HCT116 (cell line): ENCODE results near the gene TAF11L3. TPM values are rescaled to one million over a fixed set of nuclear protein-coding genes. Genes with fewer than 3 reads are reported as not detected.
"Not testable (repeated sequence)": the region's sequence is repeated elsewhere in the genome, so short reads cannot be mapped to it uniquely, and the experiment has no call there.

Source experiments
- ATAC-seq: fragments of 200-7000 bp; cut with Tn5 transposase; 2 replicates; pipeline ENCODE4 v1.9.1; 2020; ENCODE audit warnings: mild to moderate bottlenecking, moderate library complexity
- BruUV-seq: library from RNA; stranded (reverse); fragments of 400-500 nt; replicated peaks from 2 replicates; lab custom pipeline; 2021; lab: Mats Ljungman, UMichigan
- CTCF ChIA-PET: fragments of 300-600 bp; sonication (Branson Sonifier 250); formaldehyde crosslinking; loops from one replicate; lab custom pipeline; 2021; ENCODE audit warnings: antibody characterized with exemption; lab: Charles Lee
- POLR2A ChIA-PET: fragments of 300-600, 350-600 bp; sonication (Branson Sonifier 250); formaldehyde crosslinking; loops from one replicate; lab custom pipeline; 2021; ENCODE audit warnings: antibody characterized with exemption; lab: Charles Lee
- RAD21 ChIA-PET, 2 experiments: fragments of 300-600 bp; sonication (Branson Sonifier 250); formaldehyde crosslinking; loops; one replicate each; lab custom pipeline; 2023; ENCODE audit warnings: low total read pairs in 2 of 2; ENCODE audit not compliant: uncharacterized antibody in 2 of 2, unreplicated experiment in 2 of 2, low non-redundant PET in 1 of 2; lab: Charles Lee
- DNase-seq: peaks from one replicate; pipeline ENCODE4 v3.0.0-alpha.2; 2010; ENCODE audit warnings: low read depth, low spot score
- H2AFZ ChIP-seq: fragments of 200-600 bp; shearing (Covaris generic), sonication (generic); 2 replicates; pipeline ENCODE4 v1.6.1; 2017; ENCODE audit warnings: low read depth, mixed run types, mixed read lengths, antibody characterized with exemption, low read length; ENCODE audit not compliant: poor library complexity, severe bottlenecking
- H3K27ac ChIP-seq: 2 replicates; pipeline ENCODE4 v1.5.1; 2012; ENCODE audit warnings: low read depth, low read length
- H3K27me3 ChIP-seq: fragments of 200-600 bp; sonication (generic); 2 replicates; pipeline ENCODE4 v1.6.1; 2016; ENCODE audit warnings: mixed run types, low read length, mixed read lengths; ENCODE audit not compliant: insufficient read depth
- H3K36me3 ChIP-seq, 2 experiments: fragments of 200-500 bp in 1 of 2; fragments of 200-600 bp in 1 of 2; sonication (Bioruptor generic) in 1 of 2; sonication (generic) in 1 of 2; 2 replicates each; pipeline versions ENCODE4 v1.5.1 to v1.6.1; 2014 to 2016; ENCODE audit warnings: low read length in 2 of 2, inconsistent platforms in 1 of 2, mixed read lengths in 1 of 2, mixed run types in 1 of 2; ENCODE audit not compliant: insufficient read depth in 2 of 2, control insufficient read depth in 1 of 2
- H3K4me1 ChIP-seq, 2 experiments: fragments of 200-600 bp in 1 of 2; sonication (generic) in 1 of 2; 2 replicates each; pipeline versions ENCODE4 v1.5.1 to v1.6.1; 2012 to 2017; ENCODE audit warnings: low read length in 2 of 2, inconsistent platforms in 1 of 2, mild to moderate bottlenecking in 1 of 2, mixed read lengths in 1 of 2, mixed run types in 1 of 2, moderate library complexity in 1 of 2; ENCODE audit not compliant: insufficient read depth in 2 of 2, control insufficient read depth in 1 of 2
- H3K4me2 ChIP-seq: fragments of 200-600 bp; sonication (generic); 2 replicates; pipeline ENCODE4 v1.6.1; 2017; ENCODE audit warnings: mixed run types, low read length, mixed read lengths
- H3K4me3 ChIP-seq, 2 experiments: fragments of 200-600 bp in 1 of 2; sonication (generic) in 1 of 2; replicated peaks in 1 of 2; 2 replicates each; pipeline ENCODE4 v1.5.1; 2011 to 2016; ENCODE audit warnings: low read length in 2 of 2, control low read depth in 1 of 2, low read depth in 1 of 2, mild to moderate bottlenecking in 1 of 2, mixed read lengths in 1 of 2, mixed run types in 1 of 2
- H3K79me2 ChIP-seq: fragments of 200-600 bp; sonication (generic); 2 replicates; pipeline ENCODE4 v1.6.1; 2017; ENCODE audit warnings: mild to moderate bottlenecking, mixed run types, low read length, moderate library complexity, mixed read lengths; ENCODE audit not compliant: insufficient read depth
- H3K9ac ChIP-seq: fragments of 200-600 bp; sonication (generic); 2 replicates; pipeline ENCODE4 v1.6.1; 2016; ENCODE audit warnings: low read length, mixed read lengths
- H3K9me2 ChIP-seq: fragments of 200-600 bp; sonication (generic), shearing (Covaris generic); 2 replicates; pipeline ENCODE4 v1.6.1; 2017; ENCODE audit warnings: mixed run types, mild to moderate bottlenecking, moderate library complexity; ENCODE audit not compliant: insufficient read depth
- H3K9me3 ChIP-seq, 2 experiments: fragments of 200-500 bp in 1 of 2; fragments of 200-600 bp in 1 of 2; sonication (Bioruptor generic) in 1 of 2; sonication (generic) in 1 of 2; 2 replicates each; pipeline ENCODE4 v1.6.1; 2014 to 2017; ENCODE audit warnings: low read length in 2 of 2, mixed read lengths in 2 of 2, inconsistent platforms in 1 of 2, low read depth in 1 of 2, mild to moderate bottlenecking in 1 of 2, mixed run types in 1 of 2, moderate library complexity in 1 of 2; ENCODE audit not compliant: control insufficient read depth in 1 of 2, insufficient read depth in 1 of 2
- H4K20me1 ChIP-seq: fragments of 200-600 bp; sonication (generic), shearing (Covaris generic); 2 replicates; pipeline ENCODE4 v1.6.1; 2017; ENCODE audit warnings: mixed run types, mild to moderate bottlenecking, moderate library complexity; ENCODE audit not compliant: insufficient read depth
- CBX3 ChIP-seq: IDR thresholded peaks from 2 replicates; pipeline ENCODE4 v1.6.1; 2012; ENCODE audit warnings: low read depth
- CEBPB ChIP-seq: IDR thresholded peaks from 2 replicates; pipeline ENCODE4 v1.6.1; 2012; ENCODE audit warnings: low read depth
- ELF1 ChIP-seq: IDR thresholded peaks from 2 replicates; pipeline ENCODE4 v1.6.1; 2012; ENCODE audit warnings: low read depth, borderline replicate concordance
- EZH2 ChIP-seq: fragments of 200-600 bp; sonication (generic); IDR thresholded peaks from 2 replicates; pipeline ENCODE4 v1.6.1; 2017; ENCODE audit warnings: antibody characterized with exemption, mixed run types
- EZH2phosphoT487 ChIP-seq: fragments of 200-600 bp; IDR thresholded peaks from 2 replicates; pipeline ENCODE4 v1.6.1; 2018; ENCODE audit warnings: antibody characterized with exemption, borderline replicate concordance
- JUND ChIP-seq: IDR thresholded peaks from 2 replicates; pipeline ENCODE4 v1.6.1; 2012
- RAD21 ChIP-seq: IDR thresholded peaks from 2 replicates; pipeline ENCODE4 v1.6.1; 2012; ENCODE audit warnings: low read depth, mild to moderate bottlenecking
- SRF ChIP-seq: IDR thresholded peaks from 2 replicates; pipeline ENCODE4 v1.6.1; 2012; ENCODE audit warnings: low read depth
- ZFX ChIP-seq: fragments of 450-650 bp; IDR thresholded peaks from 2 replicates; pipeline ENCODE4 v1.6.1; 2017
- ZNF274 ChIP-seq: fragments of 200-500 bp; sonication (Bioruptor generic); IDR thresholded peaks from 2 replicates; pipeline ENCODE4 v1.6.1; 2014; ENCODE audit warnings: mild to moderate bottlenecking, low read depth, low read length, inconsistent platforms
- intact Hi-C: fragments of 100-400 bp; cut with micrococcal nuclease; formaldehyde crosslinking; loops from 2 replicates; pipeline ENCODE4 v1.10.0; 2022
- total RNA-seq: library from RNA; stranded (reverse); gene quantifications from one replicate; pipeline ENCODE4 v1.2.1, GENCODE V29; 2021; ENCODE audit not compliant: unreplicated experiment
- TF ChIP-seq, protein P1 (sequence below): IDR thresholded peaks from 2 replicates; pipeline ENCODE4 v1.6.1; 2012; ENCODE audit warnings: low read depth
- TF ChIP-seq, protein P2 (sequence below), 3 experiments: fragments of 200-600 bp in 1 of 3; sonication (generic) in 1 of 3; IDR thresholded peaks in 2 of 3; conservative IDR thresholded peaks in 1 of 3; 2 replicates each; pipeline ENCODE4 v1.5.1; 2012 to 2017; ENCODE audit warnings: low read depth in 2 of 3, low read length in 2 of 3, antibody characterized with exemption in 1 of 3, borderline replicate concordance in 1 of 3, control low read depth in 1 of 3, mild to moderate bottlenecking in 1 of 3, mixed read lengths in 1 of 3, mixed run types in 1 of 3, moderate library complexity in 1 of 3; ENCODE audit not compliant: insufficient read depth in 1 of 3

Gene TAF11L3
- total RNA-seq, 1 experiment from 2014 or later = not detected

DNA sequence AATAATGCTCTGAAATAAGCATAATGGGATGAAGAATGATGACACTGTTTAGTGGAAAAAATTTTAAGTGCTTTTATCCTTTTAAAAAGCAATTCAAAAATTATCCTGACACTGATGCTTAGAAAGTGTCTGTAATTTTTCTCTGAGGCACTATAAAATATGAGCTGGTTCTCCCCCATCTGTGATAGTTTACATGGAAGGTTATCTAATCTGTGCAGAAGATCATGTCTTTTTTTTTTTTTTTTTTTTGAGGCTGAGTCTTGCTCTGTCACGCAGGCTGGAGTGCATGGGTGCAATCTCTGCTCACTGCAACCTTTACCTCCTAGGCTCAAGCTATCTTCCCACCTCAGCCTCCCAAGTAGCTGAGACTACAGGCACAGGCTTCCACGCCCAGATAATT is 35.4 kb upstream of the TAF11L3 start:
- POLR2A ChIA-PET = no interaction called here

DNA sequence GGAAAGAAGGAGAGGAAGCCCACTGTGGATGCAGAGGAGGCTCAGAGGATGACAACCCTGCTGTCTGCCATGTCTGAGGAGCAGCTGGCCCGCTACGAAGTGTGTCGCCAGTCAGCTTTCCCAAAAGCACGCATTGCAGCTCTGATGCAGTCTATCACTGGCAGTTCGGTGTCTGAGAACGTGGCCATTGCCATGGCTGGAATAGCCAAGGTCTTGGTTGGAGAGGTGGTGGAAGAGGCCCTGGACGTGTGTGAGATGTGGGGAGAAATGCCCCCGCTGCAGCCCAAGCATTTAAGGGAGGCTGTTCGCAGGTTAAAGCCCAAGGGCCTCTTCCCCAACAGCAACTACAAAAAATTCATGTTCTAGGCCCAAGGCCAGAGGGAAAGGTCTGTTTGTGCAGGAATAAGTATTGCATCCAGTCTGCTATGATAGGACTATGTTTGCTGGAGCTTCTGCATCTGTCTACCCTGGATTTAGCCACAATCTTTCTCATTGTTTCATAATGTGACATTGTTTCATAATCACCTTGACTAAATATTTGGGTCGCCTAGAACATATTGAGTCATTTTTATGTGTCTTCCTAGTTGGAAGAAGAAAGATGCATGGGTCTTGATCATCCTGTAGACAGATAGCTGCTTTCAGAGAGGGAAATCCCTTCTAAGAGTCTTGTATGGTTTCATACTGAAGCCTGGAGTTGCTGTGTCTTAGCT is 31.5 kb upstream of the TAF11L3 start:
- H3K36me3 ChIP-seq, H3K9me2 ChIP-seq, H3K4me1 ChIP-seq, H3K4me2 ChIP-seq, H3K9ac ChIP-seq, H2AFZ ChIP-seq, DNase-seq, H4K20me1 ChIP-seq, CTCF ChIA-PET, H3K4me3 ChIP-seq, H3K9me3 ChIP-seq, POLR2A ChIA-PET, ATAC-seq, intact Hi-C loops, H3K79me2 ChIP-seq, BruUV-seq, RAD21 ChIA-PET, H3K27me3 ChIP-seq, H3K27ac ChIP-seq: not testable (repeated sequence)

More for the DNA sequence above, 35.4 kb upstream of the TAF11L3 start:
- DNase-seq (no peak), ATAC-seq (no peak)
- no TSS peak for BruUV-seq
- Histone ChIP-seq H3K9ac (no peak overlapping the region), H3K36me3 (no peaks in the 10 kb centered on the region), H2AFZ (no peak overlapping the region), H3K27me3 (no peaks in the 10 kb centered on the region), H3K9me2 (no peaks in the 10 kb centered on the region), H4K20me1 (no peaks in the 10 kb centered on the region), H3K79me2 (no peaks in the 10 kb centered on the region), H3K4me3 (no peak overlapping the region), H3K4me2 (no peak overlapping the region), H3K4me1 (no peaks in the 10 kb centered on the region), H3K27ac (no peak overlapping the region), H3K9me3 (no peaks in the 10 kb centered on the region; a peak in 1 of 4 replicates)
- intact Hi-C loops = no loop called here
- TF ChIP-seq, protein P1, sequence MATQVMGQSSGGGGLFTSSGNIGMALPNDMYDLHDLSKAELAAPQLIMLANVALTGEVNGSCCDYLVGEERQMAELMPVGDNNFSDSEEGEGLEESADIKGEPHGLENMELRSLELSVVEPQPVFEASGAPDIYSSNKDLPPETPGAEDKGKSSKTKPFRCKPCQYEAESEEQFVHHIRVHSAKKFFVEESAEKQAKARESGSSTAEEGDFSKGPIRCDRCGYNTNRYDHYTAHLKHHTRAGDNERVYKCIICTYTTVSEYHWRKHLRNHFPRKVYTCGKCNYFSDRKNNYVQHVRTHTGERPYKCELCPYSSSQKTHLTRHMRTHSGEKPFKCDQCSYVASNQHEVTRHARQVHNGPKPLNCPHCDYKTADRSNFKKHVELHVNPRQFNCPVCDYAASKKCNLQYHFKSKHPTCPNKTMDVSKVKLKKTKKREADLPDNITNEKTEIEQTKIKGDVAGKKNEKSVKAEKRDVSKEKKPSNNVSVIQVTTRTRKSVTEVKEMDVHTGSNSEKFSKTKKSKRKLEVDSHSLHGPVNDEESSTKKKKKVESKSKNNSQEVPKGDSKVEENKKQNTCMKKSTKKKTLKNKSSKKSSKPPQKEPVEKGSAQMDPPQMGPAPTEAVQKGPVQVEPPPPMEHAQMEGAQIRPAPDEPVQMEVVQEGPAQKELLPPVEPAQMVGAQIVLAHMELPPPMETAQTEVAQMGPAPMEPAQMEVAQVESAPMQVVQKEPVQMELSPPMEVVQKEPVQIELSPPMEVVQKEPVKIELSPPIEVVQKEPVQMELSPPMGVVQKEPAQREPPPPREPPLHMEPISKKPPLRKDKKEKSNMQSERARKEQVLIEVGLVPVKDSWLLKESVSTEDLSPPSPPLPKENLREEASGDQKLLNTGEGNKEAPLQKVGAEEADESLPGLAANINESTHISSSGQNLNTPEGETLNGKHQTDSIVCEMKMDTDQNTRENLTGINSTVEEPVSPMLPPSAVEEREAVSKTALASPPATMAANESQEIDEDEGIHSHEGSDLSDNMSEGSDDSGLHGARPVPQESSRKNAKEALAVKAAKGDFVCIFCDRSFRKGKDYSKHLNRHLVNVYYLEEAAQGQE = no peak
- TF ChIP-seq CEBPB (no peak), EZH2 (no peak), SRF (no peak), ZNF274 (no peak), ELF1 (no peak), EZH2phosphoT487 (no peak), JUND (no peak), RAD21 (no peak), ZFX (no peak), CBX3 (no peak)
- TF ChIP-seq, protein P2, sequence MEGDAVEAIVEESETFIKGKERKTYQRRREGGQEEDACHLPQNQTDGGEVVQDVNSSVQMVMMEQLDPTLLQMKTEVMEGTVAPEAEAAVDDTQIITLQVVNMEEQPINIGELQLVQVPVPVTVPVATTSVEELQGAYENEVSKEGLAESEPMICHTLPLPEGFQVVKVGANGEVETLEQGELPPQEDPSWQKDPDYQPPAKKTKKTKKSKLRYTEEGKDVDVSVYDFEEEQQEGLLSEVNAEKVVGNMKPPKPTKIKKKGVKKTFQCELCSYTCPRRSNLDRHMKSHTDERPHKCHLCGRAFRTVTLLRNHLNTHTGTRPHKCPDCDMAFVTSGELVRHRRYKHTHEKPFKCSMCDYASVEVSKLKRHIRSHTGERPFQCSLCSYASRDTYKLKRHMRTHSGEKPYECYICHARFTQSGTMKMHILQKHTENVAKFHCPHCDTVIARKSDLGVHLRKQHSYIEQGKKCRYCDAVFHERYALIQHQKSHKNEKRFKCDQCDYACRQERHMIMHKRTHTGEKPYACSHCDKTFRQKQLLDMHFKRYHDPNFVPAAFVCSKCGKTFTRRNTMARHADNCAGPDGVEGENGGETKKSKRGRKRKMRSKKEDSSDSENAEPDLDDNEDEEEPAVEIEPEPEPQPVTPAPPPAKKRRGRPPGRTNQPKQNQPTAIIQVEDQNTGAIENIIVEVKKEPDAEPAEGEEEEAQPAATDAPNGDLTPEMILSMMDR (IDR thresholded peaks at IDR 0.05 in 2 of 3, conservative IDR thresholded peaks at IDR 0.05 in 1 of 3; ENCODE audit: borderline replicate concordance in 1 of 3, insufficient read depth in 1 of 3, low read depth in 2 of 3, low read length in 2 of 3) = no peak
- CTCF ChIA-PET = no interaction called here
- RAD21 ChIA-PET = no interaction called here
